Brain microvascular endothelial cell (primary cell): ENCODE data around the gene TBC1D1.

Experiments
- DNase-seq: peaks from one replicate; pipeline ENCODE4 v3.0.0-alpha.2; 2020
- H3K27ac ChIP-seq: fragments of 250-450 bp; sonication (Bioruptor Pico); 2 replicates; pipeline ENCODE4 v1.5.1; 2020; ENCODE audit warnings: mild to moderate bottlenecking, moderate library complexity
- H3K27me3 ChIP-seq: fragments of 250-450 bp; sonication (Bioruptor Pico); replicated peaks from 2 replicates; pipeline ENCODE4 v1.5.1; 2020; ENCODE audit warnings: mild to moderate bottlenecking
- H3K36me3 ChIP-seq: fragments of 250-450 bp; sonication (Bioruptor Pico); replicated peaks from 2 replicates; pipeline ENCODE4 v1.5.1; 2020; ENCODE audit warnings: mild to moderate bottlenecking
- H3K4me3 ChIP-seq: 2 replicates; pipeline ENCODE4 v1.5.1; 2011; ENCODE audit warnings: low read depth, mild to moderate bottlenecking, control low read depth, low read length, moderate library complexity
- in situ Hi-C: cut with HindIII; loops from 2 replicates; pipeline ENCODE4 v1.10.0; 2017; ENCODE audit warnings: low sequenced_read_pairs, low pct_ligation_motif_present
- TF ChIP-seq, protein P1 (sequence below): IDR thresholded peaks from 2 replicates; pipeline ENCODE4 v1.5.1; 2011; ENCODE audit warnings: low read depth, mild to moderate bottlenecking, moderate library complexity, low read length, control low read depth, inconsistent platforms; ENCODE audit errors: missing control alignments

Gene TBC1D1

DNA sequence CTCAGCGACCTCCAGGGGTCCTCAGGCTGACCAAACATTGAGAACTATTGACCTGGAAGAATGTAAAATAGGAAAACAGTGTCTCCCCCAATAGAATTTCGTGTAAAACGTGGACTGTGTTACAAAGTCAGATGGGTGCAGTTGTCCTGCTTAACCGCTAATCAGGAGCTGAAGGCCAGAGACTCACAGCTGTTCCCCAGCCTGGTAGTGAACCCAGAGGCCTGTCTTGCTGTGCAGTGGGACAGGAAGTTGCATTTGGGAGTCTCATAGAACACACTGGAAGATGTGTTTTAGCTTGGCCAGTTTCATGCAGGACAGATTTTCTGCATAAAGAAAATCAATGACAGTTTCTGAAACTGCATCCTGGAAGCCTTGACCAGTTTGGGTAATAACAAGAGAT, 220.8 kb downstream of the TBC1D1 start:
- H3K27me3 ChIP-seq, result no peaks in the 10 kb centered on the region
- TF ChIP-seq, protein P1, sequence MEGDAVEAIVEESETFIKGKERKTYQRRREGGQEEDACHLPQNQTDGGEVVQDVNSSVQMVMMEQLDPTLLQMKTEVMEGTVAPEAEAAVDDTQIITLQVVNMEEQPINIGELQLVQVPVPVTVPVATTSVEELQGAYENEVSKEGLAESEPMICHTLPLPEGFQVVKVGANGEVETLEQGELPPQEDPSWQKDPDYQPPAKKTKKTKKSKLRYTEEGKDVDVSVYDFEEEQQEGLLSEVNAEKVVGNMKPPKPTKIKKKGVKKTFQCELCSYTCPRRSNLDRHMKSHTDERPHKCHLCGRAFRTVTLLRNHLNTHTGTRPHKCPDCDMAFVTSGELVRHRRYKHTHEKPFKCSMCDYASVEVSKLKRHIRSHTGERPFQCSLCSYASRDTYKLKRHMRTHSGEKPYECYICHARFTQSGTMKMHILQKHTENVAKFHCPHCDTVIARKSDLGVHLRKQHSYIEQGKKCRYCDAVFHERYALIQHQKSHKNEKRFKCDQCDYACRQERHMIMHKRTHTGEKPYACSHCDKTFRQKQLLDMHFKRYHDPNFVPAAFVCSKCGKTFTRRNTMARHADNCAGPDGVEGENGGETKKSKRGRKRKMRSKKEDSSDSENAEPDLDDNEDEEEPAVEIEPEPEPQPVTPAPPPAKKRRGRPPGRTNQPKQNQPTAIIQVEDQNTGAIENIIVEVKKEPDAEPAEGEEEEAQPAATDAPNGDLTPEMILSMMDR, result no peak
- DNase-seq, result no peak
- peaks cover 5% of the 10 kb centered on the region for H3K36me3 ChIP-seq
- no peak overlapping the region for H3K27ac ChIP-seq
- H3K4me3 ChIP-seq, result no peak overlapping the region
- in situ Hi-C loops, result no loop called here

DNA sequence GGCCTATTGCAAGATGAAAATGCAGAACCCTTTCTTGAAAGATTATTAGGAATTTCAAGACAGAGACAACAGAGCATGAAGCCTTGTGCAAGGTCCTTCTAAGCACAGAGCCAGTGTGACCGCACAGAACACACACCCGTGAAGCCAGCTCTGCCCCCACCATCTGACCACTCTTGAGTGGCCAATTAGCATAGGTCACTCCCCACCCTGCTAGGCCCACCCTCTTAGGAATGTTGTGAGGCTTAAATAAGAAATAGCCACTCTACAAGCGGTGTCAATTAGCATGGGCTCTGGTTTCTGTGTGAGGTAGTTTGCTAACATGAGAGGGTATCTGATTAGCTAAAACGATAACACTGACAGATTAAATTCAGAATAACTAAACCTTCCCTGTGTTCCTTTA, 222.2 kb downstream of the TBC1D1 start:
- Histone ChIP-seq H3K4me3 (no peak overlapping the region), H3K27ac (no peak overlapping the region), H3K27me3 (no peaks in the 10 kb centered on the region), H3K36me3 (peaks cover 2% of the 10 kb centered on the region)
- TF ChIP-seq, protein P1, result no peak
- in situ Hi-C loops, result no loop called here
- no peak for DNase-seq

DNA sequence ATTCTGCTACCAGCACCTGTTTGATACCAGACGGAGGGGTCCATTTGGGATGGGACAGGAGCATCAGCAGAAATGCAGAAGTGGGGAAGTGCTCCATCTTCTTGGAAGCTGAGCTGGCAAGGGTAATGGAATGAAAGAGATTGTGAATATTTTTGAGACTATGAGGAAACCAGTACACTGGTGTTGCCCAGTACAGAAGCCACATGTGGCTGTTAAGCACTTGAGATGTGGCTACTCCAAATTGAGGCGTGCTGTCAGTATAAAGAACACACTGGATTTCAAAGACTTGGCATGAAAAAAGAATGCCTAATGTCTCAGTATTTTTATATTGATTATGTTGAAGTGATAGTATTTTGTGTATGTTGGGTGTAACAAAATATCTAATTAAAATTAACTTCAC, 222.7 kb downstream of the TBC1D1 start:
- Histone ChIP-seq H3K27me3 (no peaks in the 10 kb centered on the region), H3K36me3 (peaks cover 6% of the 10 kb centered on the region), H3K27ac (no peak overlapping the region), H3K4me3 (no peak overlapping the region)
- TF ChIP-seq, protein P1, result no peak
- DNase-seq, result no peak
- in situ Hi-C loops, result no loop called here

DNA sequence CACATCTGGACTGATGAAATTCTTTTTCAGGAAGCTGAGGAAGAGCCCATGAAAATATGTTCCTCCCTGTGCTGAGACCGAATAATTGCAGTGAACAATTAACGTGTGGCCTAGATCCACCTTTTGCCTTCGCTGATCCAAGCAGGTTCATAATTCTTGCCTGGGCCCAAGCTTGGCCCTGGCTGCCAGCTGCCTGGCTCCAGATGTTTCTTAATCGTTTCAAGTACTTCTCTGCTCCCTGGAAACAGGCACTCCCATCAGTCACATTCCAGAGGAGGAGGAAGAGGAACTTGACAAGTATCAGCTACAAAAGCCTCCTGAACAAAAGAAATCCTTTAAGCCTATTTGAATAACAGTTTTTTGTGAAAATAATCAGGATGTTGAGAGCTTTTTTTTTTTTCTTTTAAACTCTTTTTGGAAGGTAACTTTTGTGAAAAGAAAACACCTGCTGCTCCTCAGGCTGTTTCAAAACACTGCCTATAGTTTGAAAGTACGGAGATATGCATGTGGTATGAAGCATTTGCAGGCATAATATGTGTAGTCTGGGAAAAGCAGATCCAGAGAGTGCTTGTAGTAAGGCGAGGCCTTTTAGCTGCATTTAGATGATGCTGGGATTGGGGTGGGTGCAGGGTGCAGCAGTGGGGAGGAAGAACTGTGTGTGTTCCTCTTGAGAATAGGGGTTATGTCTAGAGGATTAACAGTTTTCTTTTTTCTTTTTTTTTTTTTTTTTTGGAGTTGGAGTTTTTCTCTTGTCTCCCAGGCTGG, 223.7 kb downstream of the TBC1D1 start:
- in situ Hi-C loops, result no loop called here
- TF ChIP-seq, protein P1, result no peak
- Histone ChIP-seq H3K4me3 (no peak overlapping the region), H3K27me3 (no peaks in the 10 kb centered on the region), H3K36me3 (peaks cover 7% of the 10 kb centered on the region), H3K27ac (no peak overlapping the region)
- no peak for DNase-seq

DNA sequence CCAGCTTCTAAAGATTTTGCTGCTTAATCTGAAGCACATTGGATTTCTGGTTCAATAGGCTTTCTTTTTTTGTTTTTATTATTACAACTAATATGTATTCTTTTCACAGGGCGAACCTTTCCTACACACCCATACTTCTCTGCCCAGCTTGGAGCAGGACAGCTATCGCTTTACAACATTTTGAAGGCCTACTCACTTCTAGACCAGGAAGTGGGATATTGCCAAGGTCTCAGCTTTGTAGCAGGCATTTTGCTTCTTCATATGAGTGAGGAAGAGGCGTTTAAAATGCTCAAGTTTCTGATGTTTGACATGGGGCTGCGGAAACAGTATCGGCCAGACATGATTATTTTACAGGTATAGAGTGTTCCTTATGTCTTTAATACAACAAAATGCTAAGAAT, 224.7 kb downstream of the TBC1D1 start:
- peaks cover 7% of the 10 kb centered on the region for H3K36me3 ChIP-seq
- TF ChIP-seq, protein P1, result no peak
- no peak overlapping the region for H3K27ac ChIP-seq
- no peak overlapping the region for H3K4me3 ChIP-seq
- in situ Hi-C loops, result no loop called here
- no peaks in the 10 kb centered on the region for H3K27me3 ChIP-seq
- DNase-seq, result no peak

DNA sequence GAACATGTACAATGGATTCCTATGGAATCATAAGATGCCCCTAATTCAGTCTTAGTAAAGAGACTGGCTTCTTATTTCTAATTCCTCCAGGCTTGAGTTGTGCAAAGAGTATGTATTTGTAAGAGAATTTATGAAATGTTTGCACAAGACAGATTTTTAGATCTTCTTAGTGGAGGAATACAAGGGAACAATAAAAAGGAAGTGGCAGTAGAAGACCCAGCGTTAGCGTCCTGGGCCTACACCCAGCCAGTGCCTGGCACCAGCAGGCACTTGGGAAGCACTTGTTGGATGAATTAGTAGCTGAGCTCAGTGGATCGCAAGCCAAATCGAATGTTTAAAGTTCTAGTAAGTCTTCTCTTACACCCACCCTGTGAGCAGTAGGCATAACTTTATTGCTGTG, 226.7 kb downstream of the TBC1D1 start:
- TF ChIP-seq, protein P1, result no peak
- in situ Hi-C loops, result no loop called here
- no peak overlapping the region for H3K27ac ChIP-seq
- peaks cover 7% of the 10 kb centered on the region for H3K36me3 ChIP-seq
- H3K27me3 ChIP-seq, result no peaks in the 10 kb centered on the region
- no peak for DNase-seq
- H3K4me3 ChIP-seq, result no peak overlapping the region
